ENCODE results near the gene CHAD. TPM values are rescaled to one million over a fixed set of nuclear protein-coding genes. Genes with fewer than 3 reads are reported as not detected.

CHAD gene
- total and polyA plus RNA-seq, 2 of the 4 experiments (the other 2 are of a cell fraction): 0.03 TPM; not detected in 1

DNA sequence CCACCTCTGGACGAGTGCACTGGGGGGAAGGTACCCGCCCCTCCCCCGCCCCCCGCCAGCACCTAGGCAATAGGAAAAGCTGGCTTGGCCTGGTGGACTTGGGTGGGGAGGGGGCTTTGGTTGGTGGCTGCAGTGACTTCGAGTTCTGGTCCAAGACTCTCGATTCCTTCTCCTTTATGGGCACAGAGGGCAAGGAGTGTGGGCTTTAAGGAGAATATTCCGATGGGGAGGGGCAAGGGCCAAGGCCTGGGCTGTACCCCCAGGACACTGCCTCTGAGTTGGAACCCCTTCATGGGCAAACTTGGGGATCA lies 42.3 kb downstream of the CHAD start:
- Histone ChIP-seq H3K9ac (ENCODE audit: low read depth, low read length) (peak overlapping the region; percentile 68), H3K4me3 (ENCODE audit: insufficient read depth, low read depth, low read length) (peak overlapping the region; percentile 79), H3K4me1 (ENCODE audit: control insufficient read depth, insufficient read depth, low read length) (peaks cover 26% of the 10 kb centered on the region), H4K91ac (ENCODE audit: insufficient read depth, low read depth, low read length) (0 out of 2 replicates have a peak overlapping the region, but pooled peaks have one; percentile 2), H3K18ac (ENCODE audit: low read depth, low read length) (peak overlapping the region; percentile 16; the same call in 1 of the 2 replicates), H3K9me3 (ENCODE audit: control insufficient read depth, insufficient read depth, low read length) (no peaks in the 10 kb centered on the region), H2BK5ac (ENCODE audit: low read depth, low read length, poor library complexity, severe bottlenecking) (peak overlapping the region; percentile 6), H2AFZ (replicated peaks; ENCODE audit: low read length, poor library complexity) (peak overlapping the region; percentile 93), H2AK5ac (ENCODE audit: low read depth, low read length) (no peak overlapping the region; the same call in 1 of the 2 replicates), H3K9me1 (ENCODE audit: insufficient read depth, low read length) (peaks cover 17% of the 10 kb centered on the region), H3K14ac (replicated peaks; ENCODE audit: low read depth, low read length) (peak overlapping the region; percentile 69), H2BK15ac (ENCODE audit: low read depth, low read length) (no peak overlapping the region), H3K79me1 (ENCODE audit: low read depth in 1 of 2, low read length in 2 of 2) (peaks cover 13 to 60% of the 10 kb centered on the region in 2 experiments; a peak in 3 of 4 replicates), H3K56ac (ENCODE audit: extremely low read depth, insufficient read depth, low read length) (no peak overlapping the region), H3K36me3 (ENCODE audit: control insufficient read depth, insufficient read depth, low read length) (peaks cover 3% of the 10 kb centered on the region; the same call in 1 of the 2 replicates), H4K8ac (ENCODE audit: low read depth in 2 of 2, low read length in 2 of 2) (peak overlapping the region in 1 of 2 experiments; percentile 61; a peak in 2 of 4 replicates), H3K23ac (ENCODE audit: low read depth, low read length) (no peak overlapping the region; the same call in 1 of the 2 replicates), H4K5ac (ENCODE audit: low read depth, low read length) (peak overlapping the region; percentile 0; the same call in 1 of the 2 replicates), H4K20me1 (ENCODE audit: insufficient read depth, low read length) (no peaks in the 10 kb centered on the region), H3K4ac (ENCODE audit: low read depth, low read length) (peak overlapping the region; percentile 63), H2BK120ac (ENCODE audit: low read depth, low read length) (no peak overlapping the region), H3K27ac (ENCODE audit: insufficient read depth, low read length) (peak overlapping the region; percentile 38), H3K4me2 (ENCODE audit: low read depth, low read length) (peak overlapping the region; percentile 74), H3K27me3 (ENCODE audit: control insufficient read depth, insufficient read depth, low read length) (no peaks in the 10 kb centered on the region), H2AK9ac (replicated peaks; ENCODE audit: low read depth, low read length, poor library complexity) (peak overlapping the region; percentile 43), H2BK20ac (ENCODE audit: low read depth, low read length) (no peak overlapping the region)
- dilution Hi-C loops (cut with HindIII; ENCODE audit: low sequenced_read_pairs, unreplicated experiment) (no loop called here), in situ Hi-C loops (cut with MboI; ENCODE audit: low sequenced_read_pairs) (no loop called here), intact Hi-C loops (cut with micrococcal nuclease) (no loop called here)
- WGBS, 2 experiments (ENCODE audit: extremely low coverage in 2 of 2, insufficient read length in 1 of 2): no CpG with 5 or more reads among the region's 7 CpGs
- POLR2A ChIA-PET (ENCODE audit: unreplicated experiment): interaction anchor here (1.8 kb wide), 1 partner anchor 11 kb away, joined by 7 read pairs; no protein-coding TSS in a partner anchor
- DNase-seq (no peak), ATAC-seq (ENCODE audit: low read depth) (peak; percentile 1; the same call in 1 of the 2 replicates)
- BruUV-seq (replicated peaks): no TSS peak
- TF ChIP-seq MAZ (IDR thresholded peaks at IDR 0.05; ENCODE audit: borderline replicate concordance, low read depth, low read length) (no peak), BHLHE40 (IDR thresholded peaks at IDR 0.05; ENCODE audit: low read depth, low read length) (no peak), CEBPB (IDR thresholded peaks at IDR 0.05; ENCODE audit: low read depth, low read length) (no peak), RCOR1 (IDR thresholded peaks at IDR 0.05; ENCODE audit: insufficient replicate concordance, low read length) (no peak), MAFK (IDR thresholded peaks at IDR 0.05; ENCODE audit: low read depth, low read length) (no peak), POLR2A (IDR thresholded peaks at IDR 0.05; ENCODE audit: low read depth, low read length) (no peak)
- TF ChIP-seq, protein P1, sequence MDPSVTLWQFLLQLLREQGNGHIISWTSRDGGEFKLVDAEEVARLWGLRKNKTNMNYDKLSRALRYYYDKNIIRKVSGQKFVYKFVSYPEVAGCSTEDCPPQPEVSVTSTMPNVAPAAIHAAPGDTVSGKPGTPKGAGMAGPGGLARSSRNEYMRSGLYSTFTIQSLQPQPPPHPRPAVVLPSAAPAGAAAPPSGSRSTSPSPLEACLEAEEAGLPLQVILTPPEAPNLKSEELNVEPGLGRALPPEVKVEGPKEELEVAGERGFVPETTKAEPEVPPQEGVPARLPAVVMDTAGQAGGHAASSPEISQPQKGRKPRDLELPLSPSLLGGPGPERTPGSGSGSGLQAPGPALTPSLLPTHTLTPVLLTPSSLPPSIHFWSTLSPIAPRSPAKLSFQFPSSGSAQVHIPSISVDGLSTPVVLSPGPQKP (IDR thresholded peaks at IDR 0.05; ENCODE audit: borderline replicate concordance, low read depth, low read length): no peak
- TF ChIP-seq, protein P2, sequence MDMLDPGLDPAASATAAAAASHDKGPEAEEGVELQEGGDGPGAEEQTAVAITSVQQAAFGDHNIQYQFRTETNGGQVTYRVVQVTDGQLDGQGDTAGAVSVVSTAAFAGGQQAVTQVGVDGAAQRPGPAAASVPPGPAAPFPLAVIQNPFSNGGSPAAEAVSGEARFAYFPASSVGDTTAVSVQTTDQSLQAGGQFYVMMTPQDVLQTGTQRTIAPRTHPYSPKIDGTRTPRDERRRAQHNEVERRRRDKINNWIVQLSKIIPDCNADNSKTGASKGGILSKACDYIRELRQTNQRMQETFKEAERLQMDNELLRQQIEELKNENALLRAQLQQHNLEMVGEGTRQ (IDR thresholded peaks at IDR 0.05; ENCODE audit: low read depth, low read length): no peak
- CTCF ChIA-PET: interaction anchor here (1.2 to 1.8 kb wide), 2 partner anchors 14 to 29 kb away, joined by 4 to 7 read pairs; partner anchors contain the start of gene LRRC59
